Measurements from ENCODE around the gene TCAP.

TCAP gene

DNA sequence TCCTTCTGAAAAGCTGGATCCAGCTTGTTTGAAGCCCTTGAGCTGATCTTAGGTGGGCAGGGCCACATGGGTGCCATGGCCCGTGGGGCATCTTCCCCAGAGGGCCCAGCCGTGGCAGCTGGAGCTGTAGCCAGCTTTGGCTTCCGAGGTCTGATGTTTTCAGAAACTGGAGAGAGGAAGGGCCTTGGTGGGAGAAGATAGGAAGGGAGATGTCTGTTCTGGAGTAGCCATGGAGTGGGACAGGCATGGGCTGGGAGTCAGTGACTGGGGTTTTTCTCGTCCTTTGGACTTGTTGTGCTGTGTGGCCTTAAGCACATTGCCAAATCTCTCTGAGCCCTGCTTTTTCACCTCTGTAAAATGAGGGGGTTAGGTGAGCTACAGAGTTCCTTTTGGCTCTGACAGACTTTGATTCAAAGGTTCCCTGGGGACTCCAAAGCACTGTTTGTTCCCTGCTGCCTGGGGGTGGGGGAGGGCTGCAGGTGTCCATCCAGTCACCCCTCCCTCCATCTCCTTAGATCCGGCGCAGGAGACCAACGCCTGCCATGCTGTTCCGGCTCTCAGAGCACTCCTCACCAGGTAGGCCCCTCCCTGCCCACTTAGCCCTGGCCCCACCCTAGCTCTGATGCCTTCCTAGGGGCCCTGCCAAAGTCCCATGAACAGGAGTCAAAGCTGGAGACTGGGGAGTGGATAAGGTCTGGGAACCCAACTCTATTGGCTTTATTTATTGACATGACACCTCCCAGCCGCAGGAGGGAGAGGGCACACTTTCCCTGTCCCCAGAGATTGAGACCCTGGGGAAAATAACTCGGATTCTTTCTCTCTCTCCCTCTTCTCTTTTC lies 36.3 kb upstream of the TCAP start:
- no peaks in the 10 kb centered on the region for H3K9me3 ChIP-seq
- peak overlapping the region; percentile 70 for H3K27ac ChIP-seq
- H3K4me3 ChIP-seq (ENCODE audit: low read depth in 1 of 2, low read length in 1 of 2), result no peak overlapping the region
- H3K36me3 ChIP-seq, result no peaks in the 10 kb centered on the region
- H3K27me3 ChIP-seq, result peaks cover 50% of the 10 kb centered on the region
- TF ChIP-seq, protein P1, sequence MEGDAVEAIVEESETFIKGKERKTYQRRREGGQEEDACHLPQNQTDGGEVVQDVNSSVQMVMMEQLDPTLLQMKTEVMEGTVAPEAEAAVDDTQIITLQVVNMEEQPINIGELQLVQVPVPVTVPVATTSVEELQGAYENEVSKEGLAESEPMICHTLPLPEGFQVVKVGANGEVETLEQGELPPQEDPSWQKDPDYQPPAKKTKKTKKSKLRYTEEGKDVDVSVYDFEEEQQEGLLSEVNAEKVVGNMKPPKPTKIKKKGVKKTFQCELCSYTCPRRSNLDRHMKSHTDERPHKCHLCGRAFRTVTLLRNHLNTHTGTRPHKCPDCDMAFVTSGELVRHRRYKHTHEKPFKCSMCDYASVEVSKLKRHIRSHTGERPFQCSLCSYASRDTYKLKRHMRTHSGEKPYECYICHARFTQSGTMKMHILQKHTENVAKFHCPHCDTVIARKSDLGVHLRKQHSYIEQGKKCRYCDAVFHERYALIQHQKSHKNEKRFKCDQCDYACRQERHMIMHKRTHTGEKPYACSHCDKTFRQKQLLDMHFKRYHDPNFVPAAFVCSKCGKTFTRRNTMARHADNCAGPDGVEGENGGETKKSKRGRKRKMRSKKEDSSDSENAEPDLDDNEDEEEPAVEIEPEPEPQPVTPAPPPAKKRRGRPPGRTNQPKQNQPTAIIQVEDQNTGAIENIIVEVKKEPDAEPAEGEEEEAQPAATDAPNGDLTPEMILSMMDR (IDR thresholded peaks at IDR 0.05), result no peak
- H3K4me1 ChIP-seq (ENCODE audit: control insufficient read depth in 1 of 2, insufficient read depth in 1 of 2, low read depth in 1 of 2, low read length in 1 of 2), result peaks cover 63 to 69% of the 10 kb centered on the region in 2 experiments

DNA sequence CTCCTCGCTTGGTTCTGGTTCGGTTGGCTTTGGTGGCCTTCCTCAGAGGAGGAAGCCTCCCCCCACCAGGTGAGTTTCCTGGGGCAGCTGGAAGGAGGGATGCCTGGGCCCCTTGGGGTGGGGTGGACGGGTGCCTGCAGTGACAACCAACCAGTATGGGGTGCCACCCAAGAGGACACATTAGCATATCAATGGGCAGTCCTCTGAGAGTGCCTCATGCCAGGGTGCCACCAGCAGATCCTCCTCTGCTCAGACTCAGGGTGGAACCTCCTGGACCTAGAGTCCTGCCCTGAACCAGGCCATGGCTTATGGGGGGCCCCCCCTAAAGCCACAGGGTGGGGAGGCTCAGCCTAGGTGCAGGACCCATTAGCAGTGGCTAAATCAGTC lies 35.7 kb upstream of the TCAP start:
- no peaks in the 10 kb centered on the region for H3K9me3 ChIP-seq
- H3K36me3 ChIP-seq, result no peaks in the 10 kb centered on the region
- TF ChIP-seq, protein P1 (IDR thresholded peaks at IDR 0.05), result no peak
- H3K4me1 ChIP-seq (ENCODE audit: control insufficient read depth in 1 of 2, insufficient read depth in 1 of 2, low read depth in 1 of 2, low read length in 1 of 2), result peaks cover 69 to 76% of the 10 kb centered on the region in 2 experiments
- H3K4me3 ChIP-seq (ENCODE audit: low read depth in 1 of 2, low read length in 1 of 2), result peak overlapping the region; percentile 28 to 30
- peak overlapping the region; percentile 70 for H3K27ac ChIP-seq
- peaks cover 44% of the 10 kb centered on the region for H3K27me3 ChIP-seq

DNA sequence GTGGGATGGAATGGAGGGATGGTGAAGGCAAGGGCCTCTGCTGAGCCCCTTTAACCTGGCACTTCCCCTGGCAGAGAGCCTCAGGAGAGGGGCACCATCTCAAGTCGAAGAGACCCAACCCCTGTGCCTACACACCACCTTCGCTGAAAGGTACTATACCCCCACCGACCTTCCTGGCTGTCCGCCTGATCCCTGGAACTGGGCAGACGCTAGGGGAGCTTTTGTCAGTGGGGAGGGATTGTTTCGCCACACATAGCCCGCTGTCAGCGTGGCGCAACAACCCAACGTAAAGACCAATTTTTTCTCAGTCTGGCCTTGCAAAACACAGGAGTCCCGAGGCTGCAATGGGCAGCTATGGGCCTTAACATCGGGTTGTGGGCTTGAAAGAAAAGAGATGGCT lies 35.3 kb upstream of the TCAP start:
- TF ChIP-seq, protein P1 (IDR thresholded peaks at IDR 0.05), result peak; percentile 19
- Histone ChIP-seq H3K9me3 (no peaks in the 10 kb centered on the region), H3K27ac (peak overlapping the region; percentile 70), H3K36me3 (no peaks in the 10 kb centered on the region), H3K4me1 (ENCODE audit: control insufficient read depth in 1 of 2, insufficient read depth in 1 of 2, low read depth in 1 of 2, low read length in 1 of 2) (peaks cover 73 to 80% of the 10 kb centered on the region in 2 experiments), H3K27me3 (peaks cover 40% of the 10 kb centered on the region), H3K4me3 (ENCODE audit: low read depth in 1 of 2, low read length in 1 of 2) (peak overlapping the region; percentile 28 to 30)

DNA sequence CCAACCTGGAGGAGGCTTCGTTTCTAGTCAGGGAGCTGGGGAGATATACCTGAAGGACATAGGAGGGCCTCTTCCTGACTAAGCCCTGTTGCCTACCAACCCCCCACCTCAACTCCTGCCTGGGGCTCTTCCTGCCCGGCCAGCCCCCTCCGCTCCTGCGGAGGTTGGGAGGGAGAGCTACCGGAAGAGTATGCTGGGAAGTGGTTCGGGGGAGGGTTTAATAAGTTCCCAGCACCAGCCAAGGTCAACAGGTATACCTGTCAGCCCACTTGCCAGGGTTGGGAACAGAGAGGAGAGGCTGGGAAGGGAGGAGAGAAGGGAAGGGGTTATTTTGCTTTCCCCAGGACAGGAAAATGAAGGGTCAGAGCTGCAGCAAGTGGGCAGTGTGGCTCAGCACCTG lies 33.7 kb upstream of the TCAP start:
- TF ChIP-seq, protein P1 (IDR thresholded peaks at IDR 0.05), result no peak
- Histone ChIP-seq H3K4me1 (ENCODE audit: control insufficient read depth in 1 of 2, insufficient read depth in 1 of 2, low read depth in 1 of 2, low read length in 1 of 2) (peaks cover 88 to 92% of the 10 kb centered on the region in 2 experiments), H3K36me3 (no peaks in the 10 kb centered on the region), H3K27me3 (peaks cover 25% of the 10 kb centered on the region), H3K9me3 (no peaks in the 10 kb centered on the region), H3K4me3 (ENCODE audit: low read depth in 1 of 2, low read length in 1 of 2) (no peak overlapping the region), H3K27ac (no peak overlapping the region)

DNA sequence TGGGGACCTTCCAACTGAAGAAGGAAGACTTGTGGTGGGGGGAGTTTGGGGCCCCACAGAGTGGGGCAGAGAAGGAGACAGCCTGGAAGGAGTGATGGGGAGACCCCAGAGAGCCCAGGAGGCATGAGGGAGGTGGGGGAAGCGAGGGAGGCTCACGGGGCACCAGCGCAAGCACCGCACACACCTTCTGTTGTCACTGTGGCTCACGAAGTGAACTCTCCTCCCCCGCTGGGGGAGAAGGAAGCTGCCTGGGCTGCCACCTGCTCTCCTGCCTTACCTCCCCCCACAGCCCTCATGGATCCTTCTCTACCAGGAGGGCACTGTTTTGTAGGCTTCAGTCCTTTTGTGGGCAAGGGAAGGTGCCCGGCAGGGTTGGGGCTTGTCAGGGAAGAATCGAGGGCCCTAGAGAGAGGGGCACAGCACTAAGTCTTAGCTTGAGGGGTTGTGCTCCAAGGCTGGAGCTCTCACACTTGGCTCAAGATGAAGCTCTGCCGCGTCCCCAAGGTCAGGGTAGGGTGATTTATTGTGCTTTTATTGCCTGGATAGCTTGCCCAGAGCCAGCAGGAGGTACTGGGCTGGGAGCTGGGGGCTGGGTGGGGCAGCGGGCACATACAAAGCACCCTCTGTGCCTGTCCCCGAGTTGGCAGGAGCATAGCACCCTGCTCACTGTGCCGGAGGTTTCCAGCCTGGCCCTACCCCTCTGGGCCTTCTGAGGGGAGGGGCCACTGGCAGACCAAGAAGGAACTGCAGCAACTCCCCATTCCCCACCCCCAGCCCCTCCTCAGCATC lies 32.8 kb upstream of the TCAP start:
- H3K4me1 ChIP-seq (ENCODE audit: control insufficient read depth in 1 of 2, insufficient read depth in 1 of 2, low read depth in 1 of 2, low read length in 1 of 2), result peaks cover 88% of the 10 kb centered on the region in 2 experiments
- H3K27ac ChIP-seq, result no peak overlapping the region

More for the DNA sequence above, 32.8 kb upstream of the TCAP start:
- TF ChIP-seq, protein P1 (IDR thresholded peaks at IDR 0.05), result no peak
- Histone ChIP-seq H3K27me3 (peaks cover 15% of the 10 kb centered on the region), H3K9me3 (no peaks in the 10 kb centered on the region), H3K4me3 (ENCODE audit: low read depth in 1 of 2, low read length in 1 of 2) (no peak overlapping the region), H3K36me3 (no peaks in the 10 kb centered on the region)
